Measurements from ENCODE around the gene ATOSB.
A peak's percentile ranks its signal among the peaks of the same experiment; 100 is the strongest.

The ATOSB gene

DNA sequence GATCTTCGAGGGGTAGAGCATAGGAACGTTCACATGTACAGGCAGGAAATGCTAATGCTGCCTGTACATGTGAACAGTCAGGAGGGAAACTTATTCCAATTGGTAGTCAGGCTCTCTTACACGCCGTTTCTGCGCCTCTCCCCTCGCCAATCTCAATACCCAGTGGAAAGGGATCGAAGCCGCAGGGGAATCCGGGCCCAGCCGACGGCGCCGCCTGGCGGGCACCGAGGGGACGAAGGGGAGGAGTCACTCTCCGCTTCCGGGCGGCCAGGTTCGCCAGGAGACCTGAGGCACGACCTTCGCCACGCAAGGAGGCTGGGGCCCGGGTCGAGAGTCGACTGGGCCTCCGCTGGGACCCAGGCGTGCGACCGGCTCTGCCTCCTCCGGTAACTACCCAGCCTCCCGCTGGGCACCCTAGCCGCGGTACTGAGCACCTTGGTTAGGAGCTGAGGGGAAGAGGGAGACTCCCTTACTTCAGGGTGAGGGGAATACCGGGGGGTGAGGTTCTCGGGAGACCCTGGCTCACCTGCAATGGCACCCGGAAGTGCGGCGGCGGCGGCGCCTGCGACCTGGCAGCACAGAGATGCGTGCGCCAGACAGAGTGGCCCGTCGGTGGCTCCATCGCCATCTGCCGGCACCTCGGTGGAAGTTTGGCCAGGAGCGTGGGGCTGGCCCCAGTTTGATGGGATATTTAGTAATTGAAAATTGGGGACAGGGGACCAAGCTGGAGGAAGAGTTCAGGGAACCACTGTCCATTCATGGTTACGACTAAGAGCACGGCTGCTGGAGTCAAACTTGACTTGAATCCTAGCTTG is 19.4 kb downstream of the ATOSB start, which contains the start of gene PIGO:
Gene PIGO, minus strand, starts transcription at position 557 of the 815 bp plus-strand sequence. CDS start 1,026 bp downstream, outside the sequence.
- CTCF ChIA-PET: interaction anchor here (0.5 to 5.4 kb wide), 36 partner anchors 9 to 1332 kb away, joined by 3 to 40 read pairs (median 4); partner anchors contain the start of genes ATOSB, FANCG and UNC13B
- no peaks in the 10 kb centered on the region for H3K9me3 ChIP-seq (ENCODE audit: control insufficient read depth, insufficient read depth, low read depth, low read length)
- peak; percentile 71 for TF ChIP-seq ZNF660 (tag by site-specific recombination; IDR thresholded peaks at IDR 0.05)
- peak; percentile 93 for TF ChIP-seq ZBTB20 (tag by site-specific recombination; IDR thresholded peaks at IDR 0.05)
- TF ChIP-seq ZNF19 (tag by site-specific recombination; IDR thresholded peaks at IDR 0.05; ENCODE audit: low read depth): no peak
- no peak for TF ChIP-seq ZNF473 (tag by site-specific recombination; IDR thresholded peaks at IDR 0.05)
- TF ChIP-seq GLIS2 (tag by site-specific recombination; IDR thresholded peaks at IDR 0.05): peak; percentile 84
- no peak for TF ChIP-seq SALL2 (tag by site-specific recombination; IDR thresholded peaks at IDR 0.05; ENCODE audit: borderline replicate concordance)
- TF ChIP-seq, protein P1, sequence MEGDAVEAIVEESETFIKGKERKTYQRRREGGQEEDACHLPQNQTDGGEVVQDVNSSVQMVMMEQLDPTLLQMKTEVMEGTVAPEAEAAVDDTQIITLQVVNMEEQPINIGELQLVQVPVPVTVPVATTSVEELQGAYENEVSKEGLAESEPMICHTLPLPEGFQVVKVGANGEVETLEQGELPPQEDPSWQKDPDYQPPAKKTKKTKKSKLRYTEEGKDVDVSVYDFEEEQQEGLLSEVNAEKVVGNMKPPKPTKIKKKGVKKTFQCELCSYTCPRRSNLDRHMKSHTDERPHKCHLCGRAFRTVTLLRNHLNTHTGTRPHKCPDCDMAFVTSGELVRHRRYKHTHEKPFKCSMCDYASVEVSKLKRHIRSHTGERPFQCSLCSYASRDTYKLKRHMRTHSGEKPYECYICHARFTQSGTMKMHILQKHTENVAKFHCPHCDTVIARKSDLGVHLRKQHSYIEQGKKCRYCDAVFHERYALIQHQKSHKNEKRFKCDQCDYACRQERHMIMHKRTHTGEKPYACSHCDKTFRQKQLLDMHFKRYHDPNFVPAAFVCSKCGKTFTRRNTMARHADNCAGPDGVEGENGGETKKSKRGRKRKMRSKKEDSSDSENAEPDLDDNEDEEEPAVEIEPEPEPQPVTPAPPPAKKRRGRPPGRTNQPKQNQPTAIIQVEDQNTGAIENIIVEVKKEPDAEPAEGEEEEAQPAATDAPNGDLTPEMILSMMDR (tag by site-specific recombination; IDR thresholded peaks at IDR 0.05): peak; percentile 83
- no peak for TF ChIP-seq ZNF792 (tag by site-specific recombination; IDR thresholded peaks at IDR 0.05)
- no peak for TF ChIP-seq PBX3 (CRISPR knock-in tag; IDR thresholded peaks at IDR 0.05)
- TF ChIP-seq ZNF670 (tag by site-specific recombination; IDR thresholded peaks at IDR 0.05; ENCODE audit: low read depth): no peak
- TF ChIP-seq ZNF621 (tag by site-specific recombination; IDR thresholded peaks at IDR 0.05): no peak
- no peak for TF ChIP-seq ZNF558 (tag by site-specific recombination; IDR thresholded peaks at IDR 0.05)
- TF ChIP-seq ZNF18 (tag by site-specific recombination; IDR thresholded peaks at IDR 0.05): no peak
- TF ChIP-seq ZNF239 (tag by site-specific recombination; IDR thresholded peaks at IDR 0.05): 0 out of 2 replicates have a peak, but pooled peaks have one; percentile 31
- no peak for TF ChIP-seq ZNF560 (tag by site-specific recombination; IDR thresholded peaks at IDR 0.05; ENCODE audit: borderline replicate concordance)
- TF ChIP-seq ZBTB7A (tag by site-specific recombination; IDR thresholded peaks at IDR 0.05; ENCODE audit: low read depth): 0 out of 2 replicates have a peak, but pooled peaks have one; percentile 72
- peak; percentile 63; the same call in 1 of the 2 replicates for TF ChIP-seq ZNF394 (tag by site-specific recombination; IDR thresholded peaks at IDR 0.05; ENCODE audit: borderline replicate concordance)
- TF ChIP-seq ZNF157 (tag by site-specific recombination; IDR thresholded peaks at IDR 0.05): no peak
- TF ChIP-seq BCL11A (tag by site-specific recombination; IDR thresholded peaks at IDR 0.05; ENCODE audit: low read depth): 0 out of 2 replicates have a peak, but pooled peaks have one; percentile 47
- no peak for TF ChIP-seq GLI2 (tag by site-specific recombination; IDR thresholded peaks at IDR 0.05; ENCODE audit: borderline replicate concordance, low read depth)
- TF ChIP-seq ZBTB6 (tag by site-specific recombination; IDR thresholded peaks at IDR 0.05): peak; percentile 78
- TF ChIP-seq SP7 (tag by site-specific recombination; IDR thresholded peaks at IDR 0.05): peak; percentile 87
- TF ChIP-seq ZNF23 (tag by site-specific recombination; IDR thresholded peaks at IDR 0.05; ENCODE audit: borderline replicate concordance): no peak
- no peak for TF ChIP-seq ZNF555 (tag by site-specific recombination; conservative IDR thresholded peaks at IDR 0.05)
- no peak for TF ChIP-seq BCL6B (tag by site-specific recombination; IDR thresholded peaks at IDR 0.05)
- TF ChIP-seq HOXC10 (CRISPR knock-in tag; IDR thresholded peaks at IDR 0.05): no peak
- no peak for TF ChIP-seq ZNF596 (tag by site-specific recombination; IDR thresholded peaks at IDR 0.05)
- no peak for TF ChIP-seq ZNF544 (tag by site-specific recombination; IDR thresholded peaks at IDR 0.05)
- TF ChIP-seq MZF1 (tag by site-specific recombination; IDR thresholded peaks at IDR 0.05; ENCODE audit: borderline replicate concordance): peak; percentile 100
- no peak for TF ChIP-seq ZNF791 (tag by site-specific recombination; IDR thresholded peaks at IDR 0.05)
- no peak for TF ChIP-seq ZNF132 (tag by site-specific recombination; IDR thresholded peaks at IDR 0.05; ENCODE audit: borderline replicate concordance)

More for the DNA sequence above, 19.4 kb downstream of the ATOSB start, which contains the start of gene PIGO:
- POLR2A ChIA-PET: interaction anchor here (0.5 to 8.1 kb wide), 7 partner anchors 15 to 464 kb away, joined by 3 to 73 read pairs (median 10); partner anchors contain the start of genes ATOSB, FANCG and VCP
- Histone ChIP-seq H3K27ac (ENCODE audit: extremely low read depth, low read depth, low read length) (peak within 1 kb of the TSS; percentile 84), H3K4me1 (ENCODE audit: control insufficient read depth, insufficient read depth, low read length) (no peaks in the 10 kb centered on the region), H3K36me3 (ENCODE audit: control insufficient read depth in 2 of 2, insufficient read depth in 1 of 2, low read length in 2 of 2) (peaks cover 0 to 59% of the 10 kb centered on the region in 2 experiments; a peak in 1 of 3 replicates), H3K4me3 (ENCODE audit: low read depth, low read length) (peak within 1 kb of the TSS; percentile 90)
